ENCODE measurements around the gene BTN1A1.

- TF ChIP-seq CTCF (IDR thresholded peaks at IDR 0.05; ENCODE audit: insufficient read depth, low read length): no peak
- no peak for TF ChIP-seq REST (IDR thresholded peaks at IDR 0.05; ENCODE audit: insufficient replicate concordance, low read depth)
- no peak for TF ChIP-seq POLR2AphosphoS5 (IDR thresholded peaks at IDR 0.05; ENCODE audit: low read depth)
- TF ChIP-seq GABPA (IDR thresholded peaks at IDR 0.05; ENCODE audit: low read depth): no peak
- no peak for TF ChIP-seq SPI1 (IDR thresholded peaks at IDR 0.05; ENCODE audit: borderline replicate concordance, low read depth)
These were observed 2.5 kb upstream of the BTN1A1 start for GRCh38 chr6:26497610-26498009.

Data from HL-60 (cell line).